A549 (cell line): ENCODE results near the gene MPP2. TPM values are rescaled to one million over a fixed set of nuclear protein-coding genes. Genes with fewer than 3 reads are reported as not detected.

Source experiments
- ATAC-seq, 2 experiments: fragments of 200-7000 bp in 1 of 2; fragments of >200 bp in 1 of 2; cut with Nextera tagmentation in 1 of 2; cut with Tn5 transposase in 1 of 2; 3 replicates each; pipeline versions ENCODE4 v1.8.0 to v1.9.1; 2018 to 2020; ENCODE audit warnings: mild to moderate bottlenecking in 1 of 2, moderate library complexity in 1 of 2
- CTCF ChIA-PET: fragments of 300-600 bp; sonication (Branson Sonifier 250); formaldehyde crosslinking; extraction: SDS; loops from one replicate; lab custom pipeline; 2021; ENCODE audit warnings: antibody characterized with exemption, inconsistent platforms; lab: Yijun Ruan, JAX
- POLR2A ChIA-PET: fragments of 350-600 bp; formaldehyde crosslinking; extraction: SDS; loops from one replicate; lab custom pipeline; 2021; ENCODE audit warnings: antibody characterized with exemption, inconsistent platforms; lab: Yijun Ruan, JAX
- DNase-seq, 2 experiments: peaks; one replicate each; pipeline versions ENCODE4 v3.0.0 to v3.0.0-alpha.2; 2011 to 2016; ENCODE audit warnings: low read depth in 1 of 2, low spot score in 1 of 2
- FAIRE-seq: peaks from 2 replicates; lab custom pipeline; 2011; peaks lifted over from hg19 to GRCh38; lab: Jason Lieb, UNC
- H3K27ac ChIP-seq, 2 experiments: fragments of >200 bp; sonication (Bioruptor Twin); formaldehyde crosslinking; 3 replicates each; pipeline ENCODE4 v1.5.1; 2016 to 2017
- H3K4me1 ChIP-seq: fragments of >200 bp; sonication (Bioruptor Twin); formaldehyde crosslinking; 3 replicates; pipeline ENCODE4 v1.6.1; 2016
- H3K4me2 ChIP-seq: fragments of >200 bp; sonication (Bioruptor Twin); formaldehyde crosslinking; 3 replicates; pipeline ENCODE4 v1.6.1; 2016
- H3K4me3 ChIP-seq: fragments of >200 bp; sonication (Bioruptor Twin); formaldehyde crosslinking; 3 replicates; pipeline ENCODE4 v1.5.1; 2016
- H3K9me3 ChIP-seq: fragments of >200 bp; sonication (Bioruptor Twin); formaldehyde crosslinking; 3 replicates; pipeline ENCODE4 v1.6.1; 2016
- CBX8 ChIP-seq: fragments of 200-600 bp; sonication (generic); IDR thresholded peaks from 2 replicates; pipeline ENCODE4 v1.6.1; 2016
- CHD2 ChIP-seq: fragments of 150-350 bp; IDR thresholded peaks from 2 replicates; pipeline ENCODE4 v1.6.1; 2014; ENCODE audit warnings: low read length; ENCODE audit not compliant: partially characterized antibody
- EHMT2 ChIP-seq: fragments of 200-600 bp; sonication (generic); IDR thresholded peaks from 2 replicates; pipeline ENCODE4 v1.6.1; 2016; ENCODE audit warnings: antibody characterized with exemption, low read depth, mild to moderate bottlenecking, moderate library complexity
- ESRRA ChIP-seq: fragments of 150-350 bp; IDR thresholded peaks from 2 replicates; pipeline ENCODE4 v1.6.1; 2014; ENCODE audit warnings: mild to moderate bottlenecking, low read length, borderline replicate concordance
- FOSL2 ChIP-seq, 2 experiments: fragments of 450-650 bp in 1 of 2; fragments of >200 bp in 1 of 2; sonication (Bioruptor Twin) in 1 of 2; formaldehyde crosslinking; IDR thresholded peaks; 2 replicates each; pipeline versions ENCODE4 v1.5.0 to v1.6.1; 2016 to 2020; ENCODE audit warnings: mild to moderate bottlenecking in 1 of 2, moderate library complexity in 1 of 2
- FOXS1 ChIP-seq: fragments of 250-450 bp; sonication (Bioruptor Pico); IDR thresholded peaks from 2 replicates; pipeline ENCODE4 v1.5.0; 2020; ENCODE audit warnings: mild to moderate bottlenecking, moderate library complexity
- JUN ChIP-seq, 2 experiments: fragments of >200 bp; sonication (Bioruptor Twin); formaldehyde crosslinking; IDR thresholded peaks; 2 replicates in 1 of 2; 3 replicates in 1 of 2; pipeline ENCODE4 v1.6.1; 2016 to 2017
- JUNB ChIP-seq: fragments of >200 bp; sonication (Bioruptor Twin); formaldehyde crosslinking; IDR thresholded peaks from 2 replicates; pipeline ENCODE4 v1.6.1; 2016
- MAFK ChIP-seq: fragments of 450-650 bp; IDR thresholded peaks from 2 replicates; pipeline ENCODE4 v1.6.1; 2014; ENCODE audit not compliant: partially characterized antibody
- MYC ChIP-seq: IDR thresholded peaks from 2 replicates; pipeline ENCODE4 v1.6.1; 2012; ENCODE audit warnings: mild to moderate bottlenecking, inconsistent platforms, low read length, improper control_type of control experiment, borderline replicate concordance
- NFE2L2 ChIP-seq: fragments of 150-350 bp; conservative IDR thresholded peaks from 2 replicates; pipeline ENCODE4 v1.6.1; 2014; ENCODE audit warnings: low read length
- NR3C1 ChIP-seq: fragments of >200 bp; sonication (Bioruptor Twin); formaldehyde crosslinking; IDR thresholded peaks from 3 replicates; pipeline ENCODE4 v1.6.1; 2017
- PHF8 ChIP-seq: fragments of 200-600 bp; sonication (generic); IDR thresholded peaks from 2 replicates; pipeline ENCODE4 v1.6.1; 2016; ENCODE audit warnings: low read depth, mild to moderate bottlenecking, antibody characterized with exemption, moderate library complexity, borderline replicate concordance
- POLR2A ChIP-seq: IDR thresholded peaks from 2 replicates; pipeline ENCODE4 v1.6.1; 2012; ENCODE audit warnings: mild to moderate bottlenecking, low read length
- RAD21 ChIP-seq, 2 experiments: fragments of >200 bp in 1 of 2; sonication (Bioruptor Twin) in 1 of 2; formaldehyde crosslinking in 1 of 2; IDR thresholded peaks in 1 of 2; conservative IDR thresholded peaks in 1 of 2; 2 replicates in 1 of 2; 3 replicates in 1 of 2; pipeline ENCODE4 v1.6.1; 2012 to 2018; ENCODE audit warnings: inconsistent platforms in 1 of 2
- RARB ChIP-seq: fragments of 250-450 bp; sonication (Bioruptor Pico); IDR thresholded peaks from 2 replicates; pipeline ENCODE4 v1.8.0; 2021; ENCODE audit warnings: mild to moderate bottlenecking, moderate library complexity
- RCOR1 ChIP-seq: fragments of 150-350 bp; IDR thresholded peaks from 2 replicates; pipeline ENCODE4 v1.6.1; 2014; ENCODE audit warnings: antibody characterized with exemption, low read length, low read depth
- SMC3 ChIP-seq: fragments of >200 bp; sonication (Bioruptor Twin); formaldehyde crosslinking; IDR thresholded peaks from 3 replicates; pipeline ENCODE4 v1.6.1; 2018; ENCODE audit warnings: inconsistent platforms
- TFCP2L1 ChIP-seq: fragments of 250-450 bp; sonication (Bioruptor Pico); IDR thresholded peaks from 2 replicates; pipeline ENCODE4 v1.5.0; 2021; ENCODE audit warnings: mild to moderate bottlenecking
- ZNF302 ChIP-seq: fragments of 250-450 bp; sonication (Bioruptor Pico); IDR thresholded peaks from 2 replicates; pipeline ENCODE4 v1.9.0; 2021; ENCODE audit warnings: inconsistent platforms, mild to moderate bottlenecking, moderate library complexity
- WGBS: methylation state at CpG from one replicate; pipeline ENCODE4 v1.1.6; 2017; ENCODE audit errors: missing lambda C conversion rate; 5-methylcytosine and 5-hydroxymethylcytosine counted together
- polyA plus RNA-seq, 4 experiments: library from polyadenylated mRNA; depleted of rRNA in 3 of 4; stranded (reverse); fragments of >200 nt; fragmentation: RNase III in 1 of 4; extraction: RNeasy Plus Mini Kit Qiagen cat#74134 plus additional on column Dnase treatment in 1 of 4; gene quantifications; 2 replicates in 3 of 4; 3 replicates in 1 of 4; pipeline ENCODE4 v1.2.3, GENCODE V29; 2011 to 2017
- TF ChIP-seq, protein P1 (sequence below): IDR thresholded peaks from 2 replicates; pipeline ENCODE4 v1.6.1; 2012
- TF ChIP-seq, protein P2 (sequence below): IDR thresholded peaks from 2 replicates; pipeline ENCODE4 v1.6.1; 2012
- TF ChIP-seq, protein P3 (sequence below): fragments of >200 bp; sonication (Bioruptor Twin); formaldehyde crosslinking; IDR thresholded peaks from 3 replicates; pipeline ENCODE4 v1.6.1; 2016
- TF ChIP-seq, protein P4 (sequence below): fragments of 450-650 bp; IDR thresholded peaks from 2 replicates; pipeline ENCODE4 v1.6.1; 2014; ENCODE audit warnings: antibody characterized with exemption
- TF ChIP-seq, protein P5 (sequence below): fragments of >200 bp; sonication (Bioruptor Twin); formaldehyde crosslinking; IDR thresholded peaks from 3 replicates; pipeline ENCODE4 v1.5.1; 2016

MPP2 gene
- polyA plus RNA-seq, 2 of the 4 experiments (the other 2 are of a cell fraction) = 3.8 to 4.2 TPM

DNA sequence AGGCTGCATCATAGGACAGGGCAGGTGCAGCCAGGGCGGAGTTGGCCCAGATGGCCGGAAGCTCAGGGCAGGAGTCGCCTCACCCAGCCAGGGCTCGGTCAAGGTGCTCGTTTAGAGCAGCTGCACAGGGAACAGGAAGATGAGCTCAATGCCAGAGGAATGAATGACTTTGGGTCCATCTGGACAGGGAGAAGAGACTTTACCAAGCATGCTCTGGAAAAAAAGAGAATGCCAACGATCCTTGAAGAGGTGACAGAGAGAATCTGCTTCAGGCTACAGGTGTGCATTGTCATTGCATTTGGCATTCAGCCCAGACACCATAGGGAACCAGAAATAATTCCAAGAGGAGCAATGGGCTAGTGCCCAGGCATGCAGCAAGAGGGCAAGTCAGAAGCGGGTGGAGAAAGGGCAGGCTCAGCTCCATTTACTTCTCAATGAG, 67.6 kb downstream of the MPP2 start:
- peak overlapping the region; percentile 20 for H3K4me3 ChIP-seq
- DNase-seq (peak; percentile 72 to 88), ATAC-seq (peak; percentile 68 to 70), FAIRE-seq (peak; percentile 78)
- WGBS = 3% methylated on average over 7 of the region's 7 CpGs
- ChIA-PET POLR2A (interaction anchor here (0.9 kb wide), 1 partner anchor 61 kb away, joined by 5 read pairs; the partner anchor contains the start of gene DUSP3), CTCF (interaction anchor here (0.5 to 10.8 kb wide), 15 partner anchors 10 to 526 kb away, joined by 3 to 168 read pairs (median 3); partner anchors contain the start of genes DHX8, HDAC5, MPP2 and MPP3)
- peak overlapping the region; percentile 99 for H3K4me2 ChIP-seq
- no peaks in the 10 kb centered on the region for H3K9me3 ChIP-seq
- H3K27ac ChIP-seq = peak overlapping the region; percentile 80 to 83
- H3K4me1 ChIP-seq = peaks cover 37% of the 10 kb centered on the region
- TF ChIP-seq TFCP2L1 = 0 out of 2 replicates have a peak, but pooled peaks have one; percentile 25
- TF ChIP-seq, protein P1, sequence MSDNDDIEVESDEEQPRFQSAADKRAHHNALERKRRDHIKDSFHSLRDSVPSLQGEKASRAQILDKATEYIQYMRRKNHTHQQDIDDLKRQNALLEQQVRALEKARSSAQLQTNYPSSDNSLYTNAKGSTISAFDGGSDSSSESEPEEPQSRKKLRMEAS = peak; percentile 38; the same call in 1 of the 2 replicates
- TF ChIP-seq RCOR1 = no peak
- TF ChIP-seq MAFK = peak; percentile 91
- TF ChIP-seq POLR2A = peak; percentile 19; the same call in 1 of the 2 replicates
- no peak for TF ChIP-seq CBX8
- TF ChIP-seq JUN (IDR thresholded peaks at IDR 0.05) = peak in 1 of 2 experiments; percentile 21; a peak in 1 of 5 replicates
- no peak for TF ChIP-seq FOSL2 (IDR thresholded peaks at IDR 0.05)
- peak; percentile 20; the same call in 1 of the 2 replicates for TF ChIP-seq FOSL2 (CRISPR knock-in tag; IDR thresholded peaks at IDR 0.05)
- peak; percentile 56 for TF ChIP-seq NFE2L2

DNA sequence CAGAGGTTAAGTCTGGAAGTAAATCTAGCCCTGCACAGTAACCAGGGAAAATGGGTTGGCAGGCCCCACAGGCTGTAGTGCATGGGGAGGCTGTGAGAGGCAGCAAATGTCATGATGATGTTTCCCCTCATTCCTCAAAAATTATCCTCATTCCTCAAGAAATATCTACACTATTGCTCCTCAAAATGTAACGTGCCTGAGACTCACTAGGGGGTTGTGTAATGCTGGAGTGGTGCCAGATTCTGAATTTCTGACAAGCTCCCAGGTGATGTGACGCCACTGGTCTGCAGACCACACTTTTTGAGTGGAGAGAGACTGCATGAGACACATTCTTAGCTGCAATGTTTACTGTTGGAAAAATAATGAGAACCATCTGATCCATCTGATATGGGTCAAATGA, 73.2 kb downstream of the MPP2 start:
- WGBS = 59% methylated on average over 2 of the region's 2 CpGs
- DNase-seq (peak; percentile 26 to 38), FAIRE-seq (no peak), ATAC-seq (no peak)
- peak overlapping the region in 1 of 2 experiments; percentile 98; a peak in 3 of 6 replicates for H3K27ac ChIP-seq
- peaks cover 26% of the 10 kb centered on the region for H3K4me1 ChIP-seq
- TF ChIP-seq, protein P2, sequence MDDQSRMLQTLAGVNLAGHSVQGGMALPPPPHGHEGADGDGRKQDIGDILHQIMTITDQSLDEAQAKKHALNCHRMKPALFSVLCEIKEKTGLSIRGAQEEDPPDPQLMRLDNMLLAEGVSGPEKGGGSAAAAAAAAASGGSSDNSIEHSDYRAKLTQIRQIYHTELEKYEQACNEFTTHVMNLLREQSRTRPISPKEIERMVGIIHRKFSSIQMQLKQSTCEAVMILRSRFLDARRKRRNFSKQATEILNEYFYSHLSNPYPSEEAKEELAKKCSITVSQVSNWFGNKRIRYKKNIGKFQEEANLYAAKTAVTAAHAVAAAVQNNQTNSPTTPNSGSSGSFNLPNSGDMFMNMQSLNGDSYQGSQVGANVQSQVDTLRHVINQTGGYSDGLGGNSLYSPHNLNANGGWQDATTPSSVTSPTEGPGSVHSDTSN = no peak
- TF ChIP-seq NFE2L2 = no peak
- no peak for TF ChIP-seq NR3C1
- no peak for TF ChIP-seq JUNB
- no peak for TF ChIP-seq RARB (CRISPR knock-in tag)
- TF ChIP-seq ESRRA = no peak
- TF ChIP-seq, protein P3, sequence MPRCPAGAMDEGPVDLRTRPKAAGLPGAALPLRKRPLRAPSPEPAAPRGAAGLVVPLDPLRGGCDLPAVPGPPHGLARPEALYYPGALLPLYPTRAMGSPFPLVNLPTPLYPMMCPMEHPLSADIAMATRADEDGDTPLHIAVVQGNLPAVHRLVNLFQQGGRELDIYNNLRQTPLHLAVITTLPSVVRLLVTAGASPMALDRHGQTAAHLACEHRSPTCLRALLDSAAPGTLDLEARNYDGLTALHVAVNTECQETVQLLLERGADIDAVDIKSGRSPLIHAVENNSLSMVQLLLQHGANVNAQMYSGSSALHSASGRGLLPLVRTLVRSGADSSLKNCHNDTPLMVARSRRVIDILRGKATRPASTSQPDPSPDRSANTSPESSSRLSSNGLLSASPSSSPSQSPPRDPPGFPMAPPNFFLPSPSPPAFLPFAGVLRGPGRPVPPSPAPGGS = no peak
- no peak for TF ChIP-seq EHMT2
- TF ChIP-seq PHF8 = no peak
- TF ChIP-seq MYC = no peak
- TF ChIP-seq RCOR1 = no peak
- TF ChIP-seq ZNF302 (CRISPR knock-in tag) = no peak
- TF ChIP-seq, protein P4, sequence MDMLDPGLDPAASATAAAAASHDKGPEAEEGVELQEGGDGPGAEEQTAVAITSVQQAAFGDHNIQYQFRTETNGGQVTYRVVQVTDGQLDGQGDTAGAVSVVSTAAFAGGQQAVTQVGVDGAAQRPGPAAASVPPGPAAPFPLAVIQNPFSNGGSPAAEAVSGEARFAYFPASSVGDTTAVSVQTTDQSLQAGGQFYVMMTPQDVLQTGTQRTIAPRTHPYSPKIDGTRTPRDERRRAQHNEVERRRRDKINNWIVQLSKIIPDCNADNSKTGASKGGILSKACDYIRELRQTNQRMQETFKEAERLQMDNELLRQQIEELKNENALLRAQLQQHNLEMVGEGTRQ = no peak
- no peak for TF ChIP-seq CHD2
- TF ChIP-seq SMC3 = no peak
- TF ChIP-seq FOXS1 (CRISPR knock-in tag) = no peak
- TF ChIP-seq CBX8 = no peak
- TF ChIP-seq, protein P5, sequence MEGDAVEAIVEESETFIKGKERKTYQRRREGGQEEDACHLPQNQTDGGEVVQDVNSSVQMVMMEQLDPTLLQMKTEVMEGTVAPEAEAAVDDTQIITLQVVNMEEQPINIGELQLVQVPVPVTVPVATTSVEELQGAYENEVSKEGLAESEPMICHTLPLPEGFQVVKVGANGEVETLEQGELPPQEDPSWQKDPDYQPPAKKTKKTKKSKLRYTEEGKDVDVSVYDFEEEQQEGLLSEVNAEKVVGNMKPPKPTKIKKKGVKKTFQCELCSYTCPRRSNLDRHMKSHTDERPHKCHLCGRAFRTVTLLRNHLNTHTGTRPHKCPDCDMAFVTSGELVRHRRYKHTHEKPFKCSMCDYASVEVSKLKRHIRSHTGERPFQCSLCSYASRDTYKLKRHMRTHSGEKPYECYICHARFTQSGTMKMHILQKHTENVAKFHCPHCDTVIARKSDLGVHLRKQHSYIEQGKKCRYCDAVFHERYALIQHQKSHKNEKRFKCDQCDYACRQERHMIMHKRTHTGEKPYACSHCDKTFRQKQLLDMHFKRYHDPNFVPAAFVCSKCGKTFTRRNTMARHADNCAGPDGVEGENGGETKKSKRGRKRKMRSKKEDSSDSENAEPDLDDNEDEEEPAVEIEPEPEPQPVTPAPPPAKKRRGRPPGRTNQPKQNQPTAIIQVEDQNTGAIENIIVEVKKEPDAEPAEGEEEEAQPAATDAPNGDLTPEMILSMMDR = no peak
- TF ChIP-seq MAFK = no peak
- TF ChIP-seq RAD21 (conservative IDR thresholded peaks at IDR 0.05 in 1 of 2, IDR thresholded peaks at IDR 0.05 in 1 of 2) = no peak
- peak overlapping the region; percentile 90 for H3K4me2 ChIP-seq
- ChIA-PET CTCF (interaction anchor here (2.1 kb wide), 1 partner anchor 12 kb away, joined by 10 read pairs; no protein-coding TSS in a partner anchor), POLR2A (interaction anchor here (1.3 kb wide), 1 partner anchor 55 kb away, joined by 4 read pairs; the partner anchor contains the start of gene DUSP3)
- no peaks in the 10 kb centered on the region for H3K9me3 ChIP-seq
- H3K4me3 ChIP-seq = no peak overlapping the region
